B cell (primary cell): ENCODE data around the gene LIMCH1. TPM values are rescaled to one million over a fixed set of nuclear protein-coding genes. Genes with fewer than 3 reads are reported as not detected.

Source experiments
- ATAC-seq: fragments of 200-7000 bp; cut with Tn5 transposase; one replicate; pipeline ENCODE4 v1.10.0; 2021; ENCODE audit warnings: low read depth, mild to moderate bottlenecking, moderate number of reproducible peaks, moderate library complexity
- CTCF ChIA-PET: fragments of 350-600 bp; sonication (Branson Sonifier 250); formaldehyde crosslinking; loops from one replicate; lab custom pipeline; 2021; ENCODE audit warnings: antibody characterized with exemption, inconsistent platforms; lab: Charles Lee
- POLR2A ChIA-PET: fragments of 350-600 bp; sonication (Branson Sonifier 250); formaldehyde crosslinking; loops from one replicate; lab custom pipeline; 2021; ENCODE audit warnings: antibody characterized with exemption; lab: Charles Lee
- DNase-seq: peaks from one replicate; pipeline ENCODE4 v3.0.0; 2013
- H2AFZ ChIP-seq: 2 replicates; pipeline ENCODE4 v1.6.1; 2012; ENCODE audit warnings: mild to moderate bottlenecking, low read depth, low read length; ENCODE audit not compliant: insufficient read depth, poor library complexity, severe bottlenecking
- H3K27ac ChIP-seq, 2 donors: 1 replicate in 1 of 2; 2 replicates in 1 of 2; pipeline ENCODE4 v1.5.1; 2012 to 2013; ENCODE audit warnings: low read length in 2 of 2, mild to moderate bottlenecking in 2 of 2, moderate library complexity in 1 of 2
- H3K27me3 ChIP-seq, 4 experiments: fragments of 200-600 bp in 1 of 4; sonication (generic) in 1 of 4; replicated peaks in 1 of 4; 1 replicate in 2 of 4; 2 replicates in 2 of 4; pipeline versions ENCODE4 v1.6.1 to v1.7.0; 2013 to 2016; ENCODE audit warnings: low read length in 3 of 4, mild to moderate bottlenecking in 2 of 4, mixed read lengths in 1 of 4, moderate library complexity in 1 of 4; ENCODE audit not compliant: insufficient read depth in 4 of 4, control insufficient read depth in 3 of 4; ENCODE audit errors: control extremely low read depth in 1 of 4
- H3K36me3 ChIP-seq, 2 experiments: replicated peaks in 1 of 2; 1 replicate in 1 of 2; 2 replicates in 1 of 2; pipeline versions ENCODE4 v1.6.1 to v1.7.1; 2013; ENCODE audit warnings: low read length in 1 of 2; ENCODE audit not compliant: insufficient read depth in 2 of 2, control insufficient read depth in 1 of 2; ENCODE audit errors: control extremely low read depth in 1 of 2, extremely low read depth in 1 of 2
- H3K4me1 ChIP-seq, 2 donors: fragments of 200-600 bp in 1 of 2; sonication (generic) in 1 of 2; 1 replicate in 1 of 2; 2 replicates in 1 of 2; pipeline versions ENCODE4 v1.5.1 to v1.6.1; 2013 to 2017; ENCODE audit warnings: low read length in 2 of 2; ENCODE audit not compliant: control insufficient read depth in 2 of 2, insufficient read depth in 2 of 2
- H3K4me2 ChIP-seq: replicated peaks from 2 replicates; pipeline ENCODE3; 2012; ENCODE audit warnings: mild to moderate bottlenecking, low read depth, low read length; ENCODE audit not compliant: poor library complexity, severe bottlenecking
- H3K4me3 ChIP-seq, 5 experiments: fragments of 200-600 bp in 1 of 5; sonication (generic) in 1 of 5; 1 replicate in 3 of 5; 2 replicates in 2 of 5; pipeline versions ENCODE4 v1.5.1 to v1.7.0; 2011 to 2016; ENCODE audit warnings: low read length in 4 of 5, mild to moderate bottlenecking in 4 of 5, low read depth in 2 of 5, control low read depth in 1 of 5, moderate library complexity in 1 of 5; ENCODE audit not compliant: insufficient read depth in 1 of 5; ENCODE audit errors: control extremely low read depth in 1 of 5, extremely low read depth in 1 of 5
- H3K79me2 ChIP-seq: fragments of 200-600 bp; sonication (generic); one replicate; pipeline ENCODE4 v1.6.0; 2016; ENCODE audit warnings: low read length; ENCODE audit not compliant: control insufficient read depth, insufficient read depth
- H3K9ac ChIP-seq: fragments of 200-600 bp; sonication (generic); 2 replicates; pipeline ENCODE4 v1.6.1; 2017; ENCODE audit warnings: mild to moderate bottlenecking, low read length, moderate library complexity
- H3K9me3 ChIP-seq, 3 donors: one replicate each; pipeline versions ENCODE4 v1.6.1 to v1.7.1; 2013; ENCODE audit warnings: low read length in 2 of 3; ENCODE audit not compliant: control insufficient read depth in 2 of 3, insufficient read depth in 1 of 3; ENCODE audit errors: control extremely low read depth in 1 of 3
- H4K20me1 ChIP-seq: 2 replicates; pipeline ENCODE4 v1.6.0; 2012; ENCODE audit warnings: mild to moderate bottlenecking, low read length; ENCODE audit not compliant: insufficient read depth, control insufficient read depth, poor library complexity, severe bottlenecking
- H3K27ac Mint-ChIP-seq: one replicate; pipeline ENCODE4 v1.8.0; 2021; ENCODE audit warnings: mixed read lengths
- H3K27me3 Mint-ChIP-seq: one replicate; pipeline ENCODE4 v1.8.0; 2021; ENCODE audit warnings: mixed read lengths
- H3K4me1 Mint-ChIP-seq: one replicate; pipeline ENCODE4 v1.8.0; 2021; ENCODE audit warnings: mixed read lengths
- H3K4me3 Mint-ChIP-seq: one replicate; pipeline ENCODE4 v1.8.0; 2021; ENCODE audit warnings: mixed read lengths
- H3K9me3 Mint-ChIP-seq: one replicate; pipeline ENCODE4 v1.8.0; 2022; ENCODE audit warnings: mixed read lengths; ENCODE audit not compliant: insufficient read depth
- CTCF ChIP-seq: fragments of 200-600 bp; IDR thresholded peaks from one replicate; pipeline ENCODE4 v1.8.0; 2022; ENCODE audit warnings: antibody characterized with exemption, mild to moderate bottlenecking
- EZH2 ChIP-seq: IDR thresholded peaks from 2 replicates; pipeline ENCODE4 v1.6.1; 2012; ENCODE audit warnings: borderline replicate concordance, low read depth, mild to moderate bottlenecking, moderate library complexity, low read length; ENCODE audit not compliant: insufficient read depth, poor library complexity, severe bottlenecking
- WGBS: methylation state at CpG from one replicate; pipeline ENCODE4 v1.1.5; 2013; ENCODE audit warnings: missing lambda C conversion rate; ENCODE audit not compliant: insufficient coverage; 5-methylcytosine and 5-hydroxymethylcytosine counted together
- intact Hi-C: fragments of 100-400 bp; cut with micrococcal nuclease; formaldehyde crosslinking; loops from one replicate; pipeline ENCODE4 v1.10.0; 2022
- polyA plus RNA-seq: library from polyadenylated mRNA; depleted of rRNA; stranded (reverse); fragments of >200 nt; gene quantifications from 2 replicates; pipeline ENCODE4 v1.2.3, GENCODE V29; 2012
- total RNA-seq, 2 donors: library from RNA; stranded (reverse); fragments of 120-200 nt in 1 of 2; gene quantifications; 1 replicate in 1 of 2; 2 replicates in 1 of 2; pipeline versions ENCODE4 v1.2.3 to v1.2.4, GENCODE V29; 2013 to 2022

Gene LIMCH1
- total and polyA plus RNA-seq, 2 donors (not counting 1 experiment from before 2014, with no cell fraction given), result not detected

GRCh38 chr4:41655177-41655576 lies 117.2 kb downstream of the LIMCH1 start:
- no peak overlapping the region for H3K27ac ChIP-seq
- Mint-ChIP-seq H3K27ac (no peak overlapping the region), H3K27me3 (peaks cover 5% of the 10 kb centered on the region), H3K9me3 (no peaks in the 10 kb centered on the region), H3K4me1 (no peaks in the 10 kb centered on the region), H3K4me3 (no peak overlapping the region)
- no peaks in the 10 kb centered on the region for H3K36me3 ChIP-seq
- no CpG with 5 or more reads among the region's 3 CpGs for WGBS
- no peaks in the 10 kb centered on the region for H3K79me2 ChIP-seq
- DNase-seq (no peak), ATAC-seq (no peak)
- POLR2A ChIA-PET, result no interaction called here
- H3K9me3 ChIP-seq, result no peaks in the 10 kb centered on the region
- TF ChIP-seq EZH2 (no peak), CTCF (no peak)
- H4K20me1 ChIP-seq, result no peaks in the 10 kb centered on the region
- no peaks in the 10 kb centered on the region for H3K27me3 ChIP-seq
- intact Hi-C loops, result no loop called here
- H2AFZ ChIP-seq, result no peak overlapping the region
- H3K9ac ChIP-seq, result no peak overlapping the region
- no peaks in the 10 kb centered on the region for H3K4me1 ChIP-seq
- CTCF ChIA-PET, result interaction anchor here (1.4 kb wide), 1 partner anchor 374 kb away, joined by 6 read pairs; no protein-coding TSS in a partner anchor
- no peak overlapping the region for H3K4me3 ChIP-seq
- H3K4me2 ChIP-seq, result no peak overlapping the region

DNA sequence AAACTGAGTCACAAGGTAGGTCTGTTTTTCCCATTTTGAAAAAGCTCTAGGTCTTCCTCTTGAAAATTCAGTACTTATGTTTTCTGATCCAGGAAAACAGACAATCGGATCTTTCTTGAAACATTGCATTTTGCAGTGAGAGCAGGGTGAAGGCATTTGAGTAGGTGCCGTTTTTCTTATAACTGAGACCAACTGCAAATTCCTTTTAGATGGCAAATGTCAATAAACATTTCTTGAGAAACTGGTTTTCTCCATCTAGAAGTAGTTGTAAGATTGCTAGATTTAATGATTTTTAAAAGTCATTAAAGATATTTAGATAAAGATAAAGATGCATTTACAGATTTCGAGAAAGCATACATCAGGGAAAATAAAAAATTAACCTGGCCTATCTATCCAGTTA lies 118.1 kb downstream of the LIMCH1 start:
- intact Hi-C loops, result no loop called here
- POLR2A ChIA-PET, result no interaction called here
- ATAC-seq (no peak), DNase-seq (no peak)
- H3K36me3 ChIP-seq, result no peaks in the 10 kb centered on the region
- no peaks in the 10 kb centered on the region for H3K4me1 Mint-ChIP-seq
- no peak for TF ChIP-seq CTCF
- no peak for TF ChIP-seq EZH2
- no peaks in the 10 kb centered on the region for H3K9me3 ChIP-seq
- H3K79me2 ChIP-seq, result no peaks in the 10 kb centered on the region
- no peak overlapping the region for H3K27ac Mint-ChIP-seq
- H2AFZ ChIP-seq, result no peak overlapping the region
- no peak overlapping the region for H3K4me2 ChIP-seq
- H3K4me1 ChIP-seq, result no peaks in the 10 kb centered on the region
- no peak overlapping the region for H3K4me3 Mint-ChIP-seq
- H3K4me3 ChIP-seq, result no peak overlapping the region
- no CpG with 5 or more reads among the region's 3 CpGs for WGBS
- no peak overlapping the region for H3K27ac ChIP-seq
- no peaks in the 10 kb centered on the region for H3K27me3 ChIP-seq
- H3K27me3 Mint-ChIP-seq, result peaks cover 12% of the 10 kb centered on the region
- H4K20me1 ChIP-seq, result no peaks in the 10 kb centered on the region
- CTCF ChIA-PET, result interaction anchor here (1.0 kb wide), 1 partner anchor 375 kb away, joined by 4 read pairs; no protein-coding TSS in a partner anchor
- no peaks in the 10 kb centered on the region for H3K9me3 Mint-ChIP-seq
- no peak overlapping the region for H3K9ac ChIP-seq
